Vagina (tissue), 2 donors: ENCODE data around the gene CAMK2B. TPM values are rescaled to one million over a fixed set of nuclear protein-coding genes. Genes with fewer than 3 reads are reported as not detected.
A peak's percentile ranks its signal among the peaks of the same experiment; 100 is the strongest.

Source experiments
- DNase-seq, 2 donors: peaks; one replicate each; pipeline ENCODE4 v3.0.0-alpha.2; 2017; ENCODE audit errors: extremely low spot score in 2 of 2
- H3K27ac ChIP-seq: fragments of 200-600 bp; sonication (generic); one replicate; pipeline ENCODE4 v1.5.1; 2019
- H3K27me3 ChIP-seq: fragments of 200-600 bp; sonication (generic); one replicate; pipeline ENCODE4 v1.5.1; 2019
- H3K36me3 ChIP-seq, 2 donors: fragments of 200-600 bp; sonication (generic); one replicate each; pipeline ENCODE4 v1.5.1; 2017 to 2019
- H3K4me1 ChIP-seq: fragments of 200-600 bp; sonication (generic); one replicate; pipeline ENCODE4 v1.5.1; 2019
- H3K4me3 ChIP-seq, 2 donors: fragments of 200-600 bp; sonication (generic); 1 replicate in 1 of 2; 2 replicates in 1 of 2; pipeline ENCODE4 v1.5.1; 2016 to 2019
- H3K9me3 ChIP-seq: fragments of 200-600 bp; sonication (generic); one replicate; pipeline ENCODE4 v1.5.1; 2019
- CTCF ChIP-seq, 3 experiments: fragments of 450-650 bp in 2 of 3; fragments of 200-600 bp in 1 of 3; sonication (generic) in 1 of 3; IDR thresholded peaks; one replicate each; pipeline ENCODE4 v1.5.1; 2017 to 2019; ENCODE audit warnings: antibody characterized with exemption in 3 of 3, mild to moderate bottlenecking in 2 of 3, moderate library complexity in 2 of 3
- POLR2A ChIP-seq, 2 donors: fragments of 450-650 bp; IDR thresholded peaks; one replicate each; pipeline ENCODE4 v1.6.1; 2017; ENCODE audit warnings: antibody characterized with exemption in 2 of 2, mild to moderate bottlenecking in 2 of 2, moderate library complexity in 2 of 2
- POLR2AphosphoS5 ChIP-seq, 2 donors: sonication (generic); formaldehyde crosslinking; IDR thresholded peaks; one replicate each; pipeline ENCODE4 v1.9.0; 2017; ENCODE audit warnings: antibody characterized with exemption in 2 of 2, mild to moderate bottlenecking in 2 of 2, low read depth in 1 of 2; ENCODE audit not compliant: insufficient read depth in 1 of 2
- intact Hi-C: fragments of 100-400 bp; cut with DNase I; formaldehyde crosslinking; loops from one replicate; pipeline ENCODE4 v1.15.1; 2023
- total RNA-seq: library from RNA; depleted of rRNA; stranded (reverse); fragments of >200 nt; gene quantifications from one replicate; pipeline ENCODE4 v1.2.3, GENCODE V29; 2016

The CAMK2B gene
- total RNA-seq, 1 donor from 2014 or later: 3.2 TPM

- intact Hi-C loops: no loop called here
- no peak for DNase-seq
- Histone ChIP-seq H3K4me1 (peaks cover 48% of the 10 kb centered on the region), H3K27me3 (no peaks in the 10 kb centered on the region), H3K27ac (peak overlapping the region; percentile 34), H3K9me3 (no peaks in the 10 kb centered on the region), H3K36me3 (no peaks in the 10 kb centered on the region), H3K4me3 (no peak overlapping the region)
- TF ChIP-seq POLR2A (IDR thresholded peaks at IDR 0.05) (no peak), POLR2AphosphoS5 (IDR thresholded peaks at IDR 0.05; ENCODE audit: insufficient read depth in 1 of 2, low read depth in 1 of 2) (peak in 1 of 2 donors; percentile 51)
Measured at GRCh38 chr7:44257618-44258422, 67.6 kb downstream of the CAMK2B start.

GRCh38 chr7:44257213-44257612 is 68.2 kb downstream of the CAMK2B start:
- peaks cover 46% of the 10 kb centered on the region for H3K4me1 ChIP-seq
- intact Hi-C loops: no loop called here
- no peaks in the 10 kb centered on the region for H3K36me3 ChIP-seq
- DNase-seq: no peak
- TF ChIP-seq CTCF (IDR thresholded peaks at IDR 0.05) (no peak), POLR2A (IDR thresholded peaks at IDR 0.05) (no peak)
- peak overlapping the region; percentile 34 for H3K27ac ChIP-seq
- no peaks in the 10 kb centered on the region for H3K27me3 ChIP-seq
- no peak overlapping the region for H3K4me3 ChIP-seq
- no peaks in the 10 kb centered on the region for H3K9me3 ChIP-seq

GRCh38 chr7:44256459-44256858 is 68.9 kb downstream of the CAMK2B start:
- H3K4me1 ChIP-seq: peaks cover 39% of the 10 kb centered on the region
- intact Hi-C loops: no loop called here

GRCh38 chr7:44251881-44252280 is 73.5 kb downstream of the CAMK2B start:
- H3K4me1 ChIP-seq: no peaks in the 10 kb centered on the region
- H3K27me3 ChIP-seq: no peaks in the 10 kb centered on the region
- no peak overlapping the region for H3K4me3 ChIP-seq
- H3K36me3 ChIP-seq: no peaks in the 10 kb centered on the region
- no peak for TF ChIP-seq POLR2A (IDR thresholded peaks at IDR 0.05)
- TF ChIP-seq POLR2AphosphoS5 (IDR thresholded peaks at IDR 0.05; ENCODE audit: insufficient read depth in 1 of 2, low read depth in 1 of 2): no peak
- TF ChIP-seq CTCF (IDR thresholded peaks at IDR 0.05): no peak
- H3K27ac ChIP-seq: no peak overlapping the region
- intact Hi-C loops: no loop called here
- no peak for DNase-seq
- H3K9me3 ChIP-seq: no peaks in the 10 kb centered on the region

More at GRCh38 chr7:44256459-44256858, 68.9 kb downstream of the CAMK2B start:
- no peak for TF ChIP-seq CTCF (IDR thresholded peaks at IDR 0.05)
- no peak for TF ChIP-seq POLR2AphosphoS5 (IDR thresholded peaks at IDR 0.05; ENCODE audit: insufficient read depth in 1 of 2, low read depth in 1 of 2)
- no peak for TF ChIP-seq POLR2A (IDR thresholded peaks at IDR 0.05)
- no peak overlapping the region for H3K4me3 ChIP-seq
- no peaks in the 10 kb centered on the region for H3K36me3 ChIP-seq
- H3K9me3 ChIP-seq: no peaks in the 10 kb centered on the region
- DNase-seq: no peak
- H3K27ac ChIP-seq: no peak overlapping the region
- H3K27me3 ChIP-seq: no peaks in the 10 kb centered on the region

- H3K27me3 ChIP-seq: no peaks in the 10 kb centered on the region
- no peak overlapping the region for H3K27ac ChIP-seq
- H3K4me1 ChIP-seq: no peaks in the 10 kb centered on the region
- no peaks in the 10 kb centered on the region for H3K9me3 ChIP-seq
- intact Hi-C loops: no loop called here
- DNase-seq: no peak
- no peaks in the 10 kb centered on the region for H3K36me3 ChIP-seq
- TF ChIP-seq POLR2A (IDR thresholded peaks at IDR 0.05) (no peak), POLR2AphosphoS5 (IDR thresholded peaks at IDR 0.05; ENCODE audit: insufficient read depth in 1 of 2, low read depth in 1 of 2) (no peak), CTCF (IDR thresholded peaks at IDR 0.05) (no peak)
- no peak overlapping the region for H3K4me3 ChIP-seq
Measured at GRCh38 chr7:44251269-44251668, 74.1 kb downstream of the CAMK2B start.
